Gastroesophageal sphincter (tissue), 4 donors: Measurements from ENCODE around the gene CRIP2. TPM values are rescaled to one million over a fixed set of nuclear protein-coding genes. Genes with fewer than 3 reads are reported as not detected.

ENCODE experiments used
- ATAC-seq: fragments of 150-250 bp; one replicate; pipeline ENCODE4 v1.9.1; 2016; ENCODE audit warnings: mild to moderate bottlenecking, moderate library complexity
- H3K27ac ChIP-seq, 4 donors: fragments of 200-600 bp; sonication (generic) in 3 of 4; 1 replicate in 3 of 4; 2 replicates in 1 of 4; pipeline ENCODE4 v1.5.1; 2016 to 2019
- H3K27me3 ChIP-seq: fragments of 200-600 bp; sonication (generic); one replicate; pipeline ENCODE4 v1.5.1; 2019
- H3K36me3 ChIP-seq, 2 donors: fragments of 200-600 bp; sonication (generic); one replicate each; pipeline ENCODE4 v1.5.1; 2019; ENCODE audit warnings: control low read depth in 1 of 2
- H3K4me1 ChIP-seq, 3 donors: fragments of 200-600 bp; sonication (generic); 1 replicate in 2 of 3; 2 replicates in 1 of 3; pipeline ENCODE4 v1.5.1; 2016 to 2019; ENCODE audit warnings: control low read depth in 2 of 3
- H3K4me3 ChIP-seq, 2 donors: fragments of 200-600 bp; sonication (generic); one replicate each; pipeline ENCODE4 v1.5.1; 2019; ENCODE audit warnings: mild to moderate bottlenecking in 1 of 2, moderate library complexity in 1 of 2
- H3K9me3 ChIP-seq, 3 donors: fragments of 200-600 bp; sonication (generic); one replicate each; pipeline ENCODE4 v1.5.1; 2017 to 2019; ENCODE audit warnings: control low read depth in 2 of 3
- EP300 ChIP-seq: sonication (generic); formaldehyde crosslinking; IDR thresholded peaks from one replicate; pipeline ENCODE4 v1.6.1; 2017; ENCODE audit warnings: antibody characterized with exemption, mild to moderate bottlenecking
- POLR2A ChIP-seq, 2 donors: fragments of 450-650 bp; IDR thresholded peaks; one replicate each; pipeline ENCODE4 v1.6.1; 2017; ENCODE audit warnings: antibody characterized with exemption in 2 of 2, mild to moderate bottlenecking in 2 of 2, moderate library complexity in 1 of 2
- POLR2AphosphoS5 ChIP-seq: sonication (generic); formaldehyde crosslinking; IDR thresholded peaks from one replicate; pipeline ENCODE4 v1.6.1; 2017; ENCODE audit warnings: antibody characterized with exemption
- WGBS, 2 donors: methylation state at CpG; one replicate each; pipeline ENCODE4 v1.1.5; 2018; ENCODE audit warnings: low coverage in 1 of 2; 5-methylcytosine and 5-hydroxymethylcytosine counted together
- total RNA-seq, 4 donors: library from RNA; depleted of rRNA; stranded (reverse); fragments of >200 nt; gene quantifications; one replicate each; pipeline ENCODE4 v1.1.0, GENCODE V29; 2016
- TF ChIP-seq, protein P1 (sequence below), 4 experiments: fragments of 200-600 bp in 2 of 4; fragments of 450-650 bp in 2 of 4; sonication (generic) in 1 of 4; IDR thresholded peaks; one replicate each; pipeline ENCODE4 v1.5.1; 2017 to 2019; ENCODE audit warnings: antibody characterized with exemption in 4 of 4, mild to moderate bottlenecking in 2 of 4, moderate library complexity in 2 of 4

The CRIP2 gene
- total RNA-seq, 4 donors from 2014 or later: 165 to 518 (median 343) TPM

DNA sequence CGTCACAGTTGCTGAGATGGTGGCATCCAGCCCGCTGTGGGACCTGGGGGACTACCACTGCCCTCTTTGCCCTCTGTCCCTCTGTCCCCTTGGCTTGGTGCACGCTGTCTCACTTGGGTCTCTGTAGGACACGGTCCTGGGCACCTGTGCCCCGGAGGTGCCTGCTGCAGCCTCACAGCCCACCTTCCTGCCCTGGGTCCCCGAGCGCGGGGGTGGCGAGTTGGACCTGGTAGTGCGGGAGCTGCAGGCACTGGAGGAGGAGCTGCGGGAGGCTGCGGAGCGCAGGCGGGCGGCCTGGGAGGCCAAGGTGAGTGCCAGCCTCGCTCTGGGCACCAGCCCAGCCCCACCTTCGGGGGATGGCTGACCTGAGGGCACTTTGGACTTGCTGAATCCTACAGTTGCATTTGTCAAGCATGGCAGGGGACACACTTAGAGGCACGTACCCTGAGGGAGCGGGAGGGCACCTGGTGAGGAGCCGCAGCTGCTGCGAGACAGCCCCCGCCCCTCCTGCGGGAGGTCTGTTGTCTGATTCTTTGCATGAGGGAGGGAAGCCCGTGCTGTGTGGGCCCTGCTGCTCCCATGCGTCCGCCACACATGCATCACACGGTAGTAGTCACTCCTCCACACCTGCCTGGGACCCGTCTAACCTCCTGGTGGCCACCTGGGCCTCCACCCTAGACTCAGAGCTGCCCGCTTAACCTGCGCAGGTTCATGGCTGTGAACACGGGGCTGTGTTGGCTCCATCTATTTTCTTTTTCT lies 23.2 kb downstream of the CRIP2 start:
- Histone ChIP-seq H3K4me1 (peaks cover 0 to 10% (median 0%) of the 10 kb centered on the region in 3 donors), H3K27me3 (no peaks in the 10 kb centered on the region), H3K27ac (no peak overlapping the region), H3K36me3 (peaks cover 0 to 7% of the 10 kb centered on the region in 2 donors), H3K9me3 (no peaks in the 10 kb centered on the region), H3K4me3 (no peak overlapping the region)
- ATAC-seq: no peak
- no peak for TF ChIP-seq POLR2AphosphoS5
- TF ChIP-seq, protein P1, sequence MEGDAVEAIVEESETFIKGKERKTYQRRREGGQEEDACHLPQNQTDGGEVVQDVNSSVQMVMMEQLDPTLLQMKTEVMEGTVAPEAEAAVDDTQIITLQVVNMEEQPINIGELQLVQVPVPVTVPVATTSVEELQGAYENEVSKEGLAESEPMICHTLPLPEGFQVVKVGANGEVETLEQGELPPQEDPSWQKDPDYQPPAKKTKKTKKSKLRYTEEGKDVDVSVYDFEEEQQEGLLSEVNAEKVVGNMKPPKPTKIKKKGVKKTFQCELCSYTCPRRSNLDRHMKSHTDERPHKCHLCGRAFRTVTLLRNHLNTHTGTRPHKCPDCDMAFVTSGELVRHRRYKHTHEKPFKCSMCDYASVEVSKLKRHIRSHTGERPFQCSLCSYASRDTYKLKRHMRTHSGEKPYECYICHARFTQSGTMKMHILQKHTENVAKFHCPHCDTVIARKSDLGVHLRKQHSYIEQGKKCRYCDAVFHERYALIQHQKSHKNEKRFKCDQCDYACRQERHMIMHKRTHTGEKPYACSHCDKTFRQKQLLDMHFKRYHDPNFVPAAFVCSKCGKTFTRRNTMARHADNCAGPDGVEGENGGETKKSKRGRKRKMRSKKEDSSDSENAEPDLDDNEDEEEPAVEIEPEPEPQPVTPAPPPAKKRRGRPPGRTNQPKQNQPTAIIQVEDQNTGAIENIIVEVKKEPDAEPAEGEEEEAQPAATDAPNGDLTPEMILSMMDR (IDR thresholded peaks at IDR 0.05): no peak
- TF ChIP-seq EP300: no peak
- TF ChIP-seq POLR2A (IDR thresholded peaks at IDR 0.05): no peak
- WGBS, 2 donors: 73 to 81% methylated on average over 4 to 8 of the region's 31 CpGs

DNA sequence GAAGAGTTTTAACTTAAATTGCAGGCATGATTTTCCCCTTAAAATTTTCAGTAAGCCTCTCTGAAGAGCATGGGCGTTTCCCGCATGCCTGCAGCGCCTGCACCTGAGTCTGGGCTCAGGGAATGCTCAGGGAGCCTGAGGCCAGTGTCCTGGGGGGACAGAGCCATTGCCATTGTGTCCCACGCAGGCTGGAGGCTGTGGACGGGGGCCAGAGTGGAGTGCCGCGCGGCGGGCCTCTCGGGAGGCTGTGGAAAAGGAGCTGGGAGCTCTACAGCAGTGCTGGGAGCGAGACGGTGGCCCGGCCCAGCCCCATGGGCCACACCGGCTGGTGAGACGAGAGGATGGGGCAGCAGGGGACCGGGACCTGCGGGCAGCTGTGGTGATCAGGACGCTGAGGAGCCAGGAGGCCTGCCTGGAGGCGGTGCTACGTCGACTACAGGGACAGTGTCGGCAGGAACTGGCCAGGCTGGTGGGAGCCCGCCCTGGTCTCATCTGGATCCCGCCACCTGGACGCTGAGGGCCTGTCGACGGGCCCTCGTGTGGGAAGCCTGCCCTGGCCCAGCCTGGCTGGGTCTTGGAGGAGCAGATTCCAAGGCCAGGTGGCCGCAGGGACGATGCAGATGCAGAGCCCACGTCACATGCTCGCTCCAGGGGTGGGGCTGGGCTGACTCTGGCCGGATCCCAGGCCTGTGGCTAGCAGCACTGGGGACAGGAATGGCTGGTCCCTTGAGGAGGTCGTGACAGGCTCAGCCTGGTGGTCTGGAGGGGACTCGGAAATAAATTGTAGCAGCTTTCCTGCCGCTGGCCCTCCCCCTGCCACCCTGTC lies 24.0 kb downstream of the CRIP2 start:
- no CpG with 5 or more reads among the region's 36 CpGs for WGBS, 2 donors
- Histone ChIP-seq H3K36me3 (no peaks in the 10 kb centered on the region), H3K9me3 (no peaks in the 10 kb centered on the region), H3K27ac (peak overlapping the region in 2 of 4 donors; percentile 39 to 47), H3K27me3 (no peaks in the 10 kb centered on the region), H3K4me1 (peaks cover 0 to 10% (median 0%) of the 10 kb centered on the region in 3 donors), H3K4me3 (no peak overlapping the region)
- TF ChIP-seq, protein P1 (IDR thresholded peaks at IDR 0.05): no peak
- no peak for TF ChIP-seq POLR2AphosphoS5
- TF ChIP-seq POLR2A (IDR thresholded peaks at IDR 0.05): no peak
- no peak for TF ChIP-seq EP300
- peak; percentile 3 for ATAC-seq

DNA sequence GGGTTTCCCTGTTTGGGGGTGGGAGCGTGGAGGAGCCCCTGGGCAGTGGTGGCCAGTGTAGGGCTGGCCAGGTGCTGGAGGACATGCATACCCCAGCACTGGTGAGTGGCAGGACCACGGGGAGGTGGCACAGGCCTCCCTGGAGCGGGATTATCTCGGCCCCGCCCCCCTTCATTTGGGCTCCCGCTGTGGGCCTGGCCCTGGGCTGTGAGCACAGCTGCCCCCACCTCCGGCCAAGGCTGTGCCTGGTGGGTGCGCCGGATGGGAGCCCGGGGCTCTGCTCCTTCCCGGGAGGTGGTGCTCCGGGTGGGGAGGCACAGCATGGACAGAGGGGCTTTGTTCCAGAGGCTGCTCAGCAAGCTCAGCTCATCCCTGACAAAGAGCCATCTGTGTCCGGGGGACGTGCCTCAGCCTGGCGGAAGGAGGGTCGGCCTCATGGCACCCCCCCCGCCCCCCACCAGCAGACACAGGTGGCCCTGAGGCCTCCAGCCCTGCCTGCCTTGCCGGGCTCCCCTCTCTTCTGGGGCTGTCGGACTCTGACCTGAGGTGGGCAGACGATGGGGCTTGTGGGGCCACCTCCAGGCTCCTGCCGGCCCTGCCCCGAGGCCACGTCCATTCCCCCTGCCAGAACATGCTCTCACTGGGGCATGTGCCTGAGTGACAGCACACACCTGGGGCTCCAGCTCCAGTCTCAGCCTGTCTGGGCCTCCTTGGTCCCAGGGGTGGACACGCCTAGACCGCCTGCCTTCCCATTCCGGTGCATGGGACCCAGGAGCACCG lies 24.8 kb downstream of the CRIP2 start:
- Histone ChIP-seq H3K27ac (peak overlapping the region in 2 of 4 donors; percentile 39 to 47), H3K9me3 (no peaks in the 10 kb centered on the region), H3K36me3 (no peaks in the 10 kb centered on the region), H3K4me1 (peaks cover 0 to 10% (median 0%) of the 10 kb centered on the region in 3 donors), H3K27me3 (no peaks in the 10 kb centered on the region), H3K4me3 (no peak overlapping the region)
- 100% methylated on average over 1 of the region's 27 CpGs; no CpG with 5 or more reads in 1 of the 2 donors for WGBS, 2 donors
- no peak for ATAC-seq
- TF ChIP-seq POLR2AphosphoS5 (no peak), EP300 (no peak), POLR2A (IDR thresholded peaks at IDR 0.05) (no peak)
- TF ChIP-seq, protein P1 (IDR thresholded peaks at IDR 0.05): no peak

DNA sequence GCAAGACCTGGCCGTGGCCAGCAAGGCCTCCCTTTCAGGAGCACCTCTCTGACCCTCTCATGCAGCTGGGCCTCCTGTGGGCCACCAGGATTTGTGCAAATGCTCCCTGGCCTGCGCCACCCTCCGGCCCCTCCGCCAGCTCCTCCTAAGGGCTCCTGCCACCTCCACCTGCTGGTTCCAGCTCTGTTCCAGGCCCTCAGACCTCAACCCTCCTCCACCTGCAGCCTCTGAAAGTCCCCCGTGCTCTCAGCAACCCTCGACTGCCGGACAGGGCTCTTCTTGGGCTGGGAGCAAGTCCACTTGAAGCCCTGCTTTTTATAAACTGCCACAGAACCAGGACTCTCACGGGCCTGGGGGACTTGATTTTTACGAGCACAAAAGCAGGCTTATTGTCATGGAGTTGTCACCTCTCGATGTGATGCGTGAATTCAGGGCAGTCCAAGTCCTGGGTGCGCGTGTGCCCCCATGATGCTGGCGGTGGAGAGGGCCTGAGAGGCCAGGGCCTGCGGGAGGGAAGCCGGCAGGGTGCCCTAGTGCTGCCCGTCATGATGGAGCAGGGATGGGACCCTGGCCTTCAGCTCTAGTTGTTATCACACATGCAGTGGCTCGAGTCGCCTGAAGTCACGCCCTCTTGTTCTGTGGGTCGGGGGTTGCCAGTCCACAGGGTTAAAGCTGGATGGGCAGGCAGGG lies 25.6 kb downstream of the CRIP2 start:
- H3K4me3 ChIP-seq: no peak overlapping the region
- H3K27ac ChIP-seq: peak overlapping the region in 1 of 4 donors; percentile 39

More for the DNA sequence above, 25.6 kb downstream of the CRIP2 start:
- WGBS, 2 donors: 100% methylated on average over 1 of the region's 21 CpGs; no CpG with 5 or more reads in 1 of the 2 donors
- H3K9me3 ChIP-seq: no peaks in the 10 kb centered on the region
- no peak for ATAC-seq
- no peaks in the 10 kb centered on the region for H3K36me3 ChIP-seq
- peaks cover 0 to 10% (median 0%) of the 10 kb centered on the region in 3 donors for H3K4me1 ChIP-seq
- TF ChIP-seq POLR2A (IDR thresholded peaks at IDR 0.05) (no peak), EP300 (no peak), POLR2AphosphoS5 (no peak)
- TF ChIP-seq, protein P1 (IDR thresholded peaks at IDR 0.05): no peak
- H3K27me3 ChIP-seq: no peaks in the 10 kb centered on the region
